GM12864 (cell line): ENCODE measurements around the gene CLCF1.
A peak's percentile ranks its signal among the peaks of the same experiment; 100 is the strongest.

Experiments
- DNase-seq: peaks from one replicate; pipeline ENCODE4 v3.0.0-alpha.2; 2011; ENCODE audit warnings: low read depth
- H3K4me3 ChIP-seq: 2 replicates; pipeline ENCODE4 v1.5.1; 2011; ENCODE audit warnings: mild to moderate bottlenecking, low read depth, low read length, control low read depth
- TF ChIP-seq, protein P1 (sequence below): IDR thresholded peaks from 2 replicates; pipeline ENCODE4 v1.5.1; 2011; ENCODE audit warnings: low read depth, mild to moderate bottlenecking, moderate library complexity, low read length, control low read depth, inconsistent platforms; ENCODE audit errors: missing control alignments

Gene CLCF1

GRCh38 chr11:67411785-67412152, 38.4 kb upstream of the CLCF1 start:
- no peak for DNase-seq
- TF ChIP-seq, protein P1, sequence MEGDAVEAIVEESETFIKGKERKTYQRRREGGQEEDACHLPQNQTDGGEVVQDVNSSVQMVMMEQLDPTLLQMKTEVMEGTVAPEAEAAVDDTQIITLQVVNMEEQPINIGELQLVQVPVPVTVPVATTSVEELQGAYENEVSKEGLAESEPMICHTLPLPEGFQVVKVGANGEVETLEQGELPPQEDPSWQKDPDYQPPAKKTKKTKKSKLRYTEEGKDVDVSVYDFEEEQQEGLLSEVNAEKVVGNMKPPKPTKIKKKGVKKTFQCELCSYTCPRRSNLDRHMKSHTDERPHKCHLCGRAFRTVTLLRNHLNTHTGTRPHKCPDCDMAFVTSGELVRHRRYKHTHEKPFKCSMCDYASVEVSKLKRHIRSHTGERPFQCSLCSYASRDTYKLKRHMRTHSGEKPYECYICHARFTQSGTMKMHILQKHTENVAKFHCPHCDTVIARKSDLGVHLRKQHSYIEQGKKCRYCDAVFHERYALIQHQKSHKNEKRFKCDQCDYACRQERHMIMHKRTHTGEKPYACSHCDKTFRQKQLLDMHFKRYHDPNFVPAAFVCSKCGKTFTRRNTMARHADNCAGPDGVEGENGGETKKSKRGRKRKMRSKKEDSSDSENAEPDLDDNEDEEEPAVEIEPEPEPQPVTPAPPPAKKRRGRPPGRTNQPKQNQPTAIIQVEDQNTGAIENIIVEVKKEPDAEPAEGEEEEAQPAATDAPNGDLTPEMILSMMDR = no peak
- no peak overlapping the region for H3K4me3 ChIP-seq

- H3K4me3 ChIP-seq = no peak overlapping the region
- TF ChIP-seq, protein P1 = no peak
- DNase-seq = no peak
These were observed 37.8 kb upstream of the CLCF1 start for GRCh38 chr11:67410984-67411784.

- DNase-seq = no peak
- TF ChIP-seq, protein P1 = no peak
- H3K4me3 ChIP-seq = no peak overlapping the region
These were observed 37.0 kb upstream of the CLCF1 start for GRCh38 chr11:67410369-67410831.

GRCh38 chr11:67409781-67410368, 36.5 kb upstream of the CLCF1 start:
- no peak for DNase-seq
- TF ChIP-seq, protein P1 = no peak
- H3K4me3 ChIP-seq = peak overlapping the region; percentile 43

- TF ChIP-seq, protein P1 = no peak
- peak overlapping the region; percentile 43 for H3K4me3 ChIP-seq
- DNase-seq = peak; percentile 68
These were observed 35.9 kb upstream of the CLCF1 start for GRCh38 chr11:67409261-67409666.

GRCh38 chr11:67408437-67409200, 35.2 kb upstream of the CLCF1 start:
- TF ChIP-seq, protein P1 = no peak
- no peak for DNase-seq
- H3K4me3 ChIP-seq = peak overlapping the region; percentile 43
